OCI-LY7 (cell line): ENCODE results near the gene GPR15. TPM values are rescaled to one million over a fixed set of nuclear protein-coding genes. Genes with fewer than 3 reads are reported as not detected.
A peak's percentile ranks its signal among the peaks of the same experiment; 100 is the strongest.

Source experiments
- BruUV-seq: library from RNA; stranded (reverse); fragments of 400-500 nt; replicated peaks from 2 replicates; lab custom pipeline; 2021; lab: Mats Ljungman, UMichigan
- CTCF ChIA-PET: fragments of 300-600 bp; sonication (Branson Sonifier 250); formaldehyde crosslinking; loops from one replicate; lab custom pipeline; 2022; ENCODE audit warnings: antibody characterized with exemption; ENCODE audit not compliant: unreplicated experiment; lab: Charles Lee
- POLR2A ChIA-PET: fragments of 300-600 bp; sonication (Branson Sonifier 250); formaldehyde crosslinking; loops from one replicate; lab custom pipeline; 2022; ENCODE audit warnings: antibody characterized with exemption; lab: Charles Lee
- DNase-seq: peaks from one replicate; pipeline ENCODE4 v3.0.0-alpha.2; 2015; ENCODE audit warnings: low spot score
- H2AFZ ChIP-seq: fragments of 200-600 bp; sonication (generic), shearing (Covaris generic); 2 replicates; pipeline ENCODE4 v1.6.1; 2014; ENCODE audit warnings: mild to moderate bottlenecking, antibody characterized with exemption, low read length, moderate library complexity
- H3K27ac ChIP-seq: fragments of 200-600 bp; sonication (generic); 2 replicates; pipeline ENCODE4 v1.5.1; 2014; ENCODE audit warnings: mixed run types, low read depth, mild to moderate bottlenecking, moderate library complexity, low read length, inconsistent platforms; ENCODE audit not compliant: poor library complexity, severe bottlenecking
- H3K36me3 ChIP-seq: fragments of 200-600 bp; sonication (generic); 2 replicates; pipeline ENCODE4 v1.6.1; 2014; ENCODE audit warnings: mild to moderate bottlenecking, antibody characterized with exemption, low read length, moderate library complexity, mixed read lengths; ENCODE audit not compliant: insufficient read depth
- H3K4me1 ChIP-seq: fragments of 200-600 bp; sonication (generic); 2 replicates; pipeline ENCODE4 v1.5.1; 2014; ENCODE audit warnings: mild to moderate bottlenecking, low read length; ENCODE audit not compliant: insufficient read depth, poor library complexity, severe bottlenecking
- H3K4me2 ChIP-seq: fragments of 200-600 bp; sonication (generic); 2 replicates; pipeline ENCODE4 v1.6.1; 2014; ENCODE audit warnings: mild to moderate bottlenecking, low read length
- H3K4me3 ChIP-seq: fragments of 200-600 bp; sonication (generic); 2 replicates; pipeline ENCODE4 v1.5.1; 2014; ENCODE audit warnings: mild to moderate bottlenecking, low read depth, low read length; ENCODE audit not compliant: poor library complexity, severe bottlenecking
- H3K79me2 ChIP-seq: fragments of 200-600 bp; sonication (generic); 2 replicates; pipeline ENCODE4 v1.6.1; 2016; ENCODE audit warnings: low read depth, mild to moderate bottlenecking, low read length, moderate library complexity, mixed read lengths; ENCODE audit not compliant: insufficient read depth
- H3K9me2 ChIP-seq: fragments of 200-600 bp; sonication (generic); 2 replicates; pipeline ENCODE4 v1.6.1; 2016; ENCODE audit warnings: mild to moderate bottlenecking, low read length, mixed read lengths; ENCODE audit not compliant: insufficient read depth
- H3K9me3 ChIP-seq: fragments of 200-600 bp; sonication (generic); 2 replicates; pipeline ENCODE4 v1.6.1; 2014; ENCODE audit warnings: mild to moderate bottlenecking, mixed run types, low read length, mixed read lengths
- H4K20me1 ChIP-seq: fragments of 200-600 bp; sonication (generic); 2 replicates; pipeline ENCODE4 v1.6.1; 2014; ENCODE audit warnings: mild to moderate bottlenecking, antibody characterized with exemption, low read length, moderate library complexity, mixed read lengths; ENCODE audit not compliant: insufficient read depth
- EZH2phosphoT487 ChIP-seq: fragments of 200-600 bp; sonication (generic); IDR thresholded peaks from 2 replicates; pipeline ENCODE4 v1.6.1; 2018; ENCODE audit warnings: low read depth, borderline replicate concordance, mild to moderate bottlenecking, mixed run types, antibody characterized with exemption, low read length, moderate library complexity, mixed read lengths
- intact Hi-C: fragments of 100-400 bp; cut with micrococcal nuclease; formaldehyde crosslinking; loops from one replicate; pipeline ENCODE4 v1.10.0; 2022; ENCODE audit not compliant: unreplicated experiment
- total RNA-seq, 2 experiments: library from RNA; depleted of rRNA in 1 of 2; stranded (reverse); fragments of >200 nt in 1 of 2; shearing (Covaris generic) in 1 of 2; gene quantifications; 2 replicates each; pipeline ENCODE4 v1.2.3, GENCODE V29; 2014 to 2022
- TF ChIP-seq, protein P1 (sequence below): fragments of 200-600 bp; sonication (generic); conservative IDR thresholded peaks from 2 replicates; pipeline ENCODE4 v1.5.1; 2014; ENCODE audit warnings: mild to moderate bottlenecking, antibody characterized with exemption, low read length, moderate library complexity, mixed read lengths

The GPR15 gene
- total RNA-seq, 2 experiments from 2014 or later, result 29.8 to 32.0 TPM

DNA sequence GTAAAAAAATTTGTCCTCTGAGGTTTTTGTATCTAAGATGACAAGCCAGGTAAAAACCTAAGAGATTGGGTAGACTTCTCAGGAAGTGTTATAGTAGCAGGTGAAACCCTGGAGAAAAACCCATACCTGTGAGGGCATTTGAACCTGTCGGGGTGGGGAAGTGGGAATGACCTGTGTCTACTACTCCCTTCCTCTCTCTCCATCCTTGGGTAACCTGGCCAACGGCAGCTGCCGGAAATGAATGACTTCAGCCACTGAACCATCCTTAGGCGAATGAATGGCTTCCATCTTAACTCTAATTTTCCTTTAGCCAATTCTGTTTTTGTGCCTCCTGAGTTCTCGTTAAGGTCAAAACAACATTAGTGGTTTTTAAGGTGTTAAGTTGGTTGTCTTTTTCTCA is 16.8 kb downstream of the GPR15 start:
- Histone ChIP-seq H3K27ac (no peak overlapping the region), H3K9me2 (no peaks in the 10 kb centered on the region), H3K9me3 (no peaks in the 10 kb centered on the region), H2AFZ (peak overlapping the region; percentile 22; the same call in 1 of the 2 replicates), H3K36me3 (no peaks in the 10 kb centered on the region), H3K4me3 (no peak overlapping the region), H3K79me2 (no peaks in the 10 kb centered on the region), H4K20me1 (no peaks in the 10 kb centered on the region), H3K4me2 (no peak overlapping the region), H3K4me1 (peaks cover 47% of the 10 kb centered on the region)
- POLR2A ChIA-PET, result interaction anchor here (0.6 to 19.7 kb wide), 4 partner anchors 7 to 17 kb away, joined by 3 to 296 read pairs (median 16); partner anchors contain the start of gene GPR15
- intact Hi-C loops, result no loop called here
- BruUV-seq, result no TSS peak
- CTCF ChIA-PET, result no interaction called here
- TF ChIP-seq, protein P1, sequence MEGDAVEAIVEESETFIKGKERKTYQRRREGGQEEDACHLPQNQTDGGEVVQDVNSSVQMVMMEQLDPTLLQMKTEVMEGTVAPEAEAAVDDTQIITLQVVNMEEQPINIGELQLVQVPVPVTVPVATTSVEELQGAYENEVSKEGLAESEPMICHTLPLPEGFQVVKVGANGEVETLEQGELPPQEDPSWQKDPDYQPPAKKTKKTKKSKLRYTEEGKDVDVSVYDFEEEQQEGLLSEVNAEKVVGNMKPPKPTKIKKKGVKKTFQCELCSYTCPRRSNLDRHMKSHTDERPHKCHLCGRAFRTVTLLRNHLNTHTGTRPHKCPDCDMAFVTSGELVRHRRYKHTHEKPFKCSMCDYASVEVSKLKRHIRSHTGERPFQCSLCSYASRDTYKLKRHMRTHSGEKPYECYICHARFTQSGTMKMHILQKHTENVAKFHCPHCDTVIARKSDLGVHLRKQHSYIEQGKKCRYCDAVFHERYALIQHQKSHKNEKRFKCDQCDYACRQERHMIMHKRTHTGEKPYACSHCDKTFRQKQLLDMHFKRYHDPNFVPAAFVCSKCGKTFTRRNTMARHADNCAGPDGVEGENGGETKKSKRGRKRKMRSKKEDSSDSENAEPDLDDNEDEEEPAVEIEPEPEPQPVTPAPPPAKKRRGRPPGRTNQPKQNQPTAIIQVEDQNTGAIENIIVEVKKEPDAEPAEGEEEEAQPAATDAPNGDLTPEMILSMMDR, result no peak
- TF ChIP-seq EZH2phosphoT487, result no peak
- no peak for DNase-seq

DNA sequence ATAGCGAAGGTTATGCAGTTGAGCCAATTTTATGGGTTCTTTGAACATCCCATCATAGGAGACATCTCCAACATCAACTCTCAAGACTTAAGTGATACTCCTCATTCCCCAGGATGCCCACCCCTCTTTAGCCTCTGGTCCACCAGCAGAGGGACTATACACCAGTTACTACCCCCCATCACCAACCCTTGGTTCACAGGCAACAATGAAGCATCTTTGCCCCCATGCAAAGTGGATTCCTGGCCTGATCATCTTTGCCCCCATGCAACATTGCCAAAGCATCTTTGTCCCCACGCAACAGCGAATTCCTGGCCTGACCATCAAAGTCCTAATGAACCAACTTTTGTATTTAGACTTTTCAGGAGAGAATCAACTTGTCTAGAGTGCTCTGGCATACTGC is 19.1 kb downstream of the GPR15 start:
- CTCF ChIA-PET, result no interaction called here
- H4K20me1 ChIP-seq, result no peaks in the 10 kb centered on the region
- no TSS peak for BruUV-seq
- no peaks in the 10 kb centered on the region for H3K79me2 ChIP-seq
- H3K4me1 ChIP-seq, result peaks cover 65% of the 10 kb centered on the region
- H3K9me3 ChIP-seq, result no peaks in the 10 kb centered on the region
- no peak overlapping the region for H3K4me2 ChIP-seq
- H3K4me3 ChIP-seq, result no peak overlapping the region
- no peak for TF ChIP-seq EZH2phosphoT487
- TF ChIP-seq, protein P1, result no peak
- POLR2A ChIA-PET, result interaction anchor here (0.5 to 19.7 kb wide), 6 partner anchors 8 to 512 kb away, joined by 4 to 296 read pairs (median 22); partner anchors contain the start of gene GPR15
- H2AFZ ChIP-seq, result no peak overlapping the region
- H3K36me3 ChIP-seq, result no peaks in the 10 kb centered on the region
- H3K9me2 ChIP-seq, result no peaks in the 10 kb centered on the region
- intact Hi-C loops, result no loop called here
- no peak for DNase-seq
- H3K27ac ChIP-seq, result no peak overlapping the region

DNA sequence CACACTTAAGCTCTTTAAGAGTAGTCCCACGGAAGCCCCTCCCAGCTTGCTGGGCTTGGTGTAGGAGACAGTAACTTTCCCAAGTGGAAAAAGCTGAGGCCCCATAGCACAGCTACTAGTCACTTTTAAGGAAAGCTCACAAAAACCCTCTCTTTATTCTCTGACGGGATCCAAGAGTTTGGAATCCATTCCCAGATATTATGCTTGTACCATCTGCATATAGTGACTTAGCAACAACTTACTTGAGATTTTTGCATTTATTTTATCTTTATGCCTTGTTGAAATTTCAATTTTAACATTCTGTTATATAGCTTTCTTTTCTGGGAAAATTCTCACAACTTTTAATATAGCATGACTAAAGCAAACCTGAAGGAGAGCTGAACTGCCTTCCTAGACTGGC is 19.5 kb downstream of the GPR15 start:
- H3K4me3 ChIP-seq, result no peak overlapping the region
- no peaks in the 10 kb centered on the region for H3K9me2 ChIP-seq
- CTCF ChIA-PET, result no interaction called here
- no peak for TF ChIP-seq EZH2phosphoT487
- TF ChIP-seq, protein P1, result no peak
- peaks cover 65% of the 10 kb centered on the region for H3K4me1 ChIP-seq
- H3K36me3 ChIP-seq, result no peaks in the 10 kb centered on the region
- POLR2A ChIA-PET, result interaction anchor here (0.5 to 19.7 kb wide), 5 partner anchors 10 to 513 kb away, joined by 4 to 296 read pairs (median 24); partner anchors contain the start of gene GPR15
- H3K9me3 ChIP-seq, result no peaks in the 10 kb centered on the region
- intact Hi-C loops, result no loop called here
- no TSS peak for BruUV-seq
- H4K20me1 ChIP-seq, result no peaks in the 10 kb centered on the region
- H2AFZ ChIP-seq, result peak overlapping the region; percentile 72; the same call in 1 of the 2 replicates
- peak overlapping the region; percentile 29 for H3K4me2 ChIP-seq
- H3K79me2 ChIP-seq, result no peaks in the 10 kb centered on the region
- DNase-seq, result no peak
- H3K27ac ChIP-seq, result no peak overlapping the region
